H1 (cell line): ENCODE data around the gene MTM1. TPM values are rescaled to one million over a fixed set of nuclear protein-coding genes. Genes with fewer than 3 reads are reported as not detected.

ENCODE experiments used
- CTCF ChIA-PET: fragments of 300-600 bp; sonication (Branson Sonifier 250); formaldehyde crosslinking; loops from one replicate; lab custom pipeline; 2021; ENCODE audit not compliant: partially characterized antibody; lab: Charles Lee
- POLR2A ChIA-PET: fragments of 300-600 bp; sonication (Branson Sonifier 250); formaldehyde crosslinking; loops from one replicate; lab custom pipeline; 2021; ENCODE audit warnings: inconsistent platforms; ENCODE audit not compliant: partially characterized antibody; lab: Charles Lee
- DNase-seq, 2 experiments: peaks; one replicate each; pipeline versions ENCODE4 v3.0.0 to v3.0.0-alpha.2; 2010 to 2022; ENCODE audit warnings: low spot score in 2 of 2, low read depth in 1 of 2, mixed read lengths in 1 of 2
- FAIRE-seq: peaks from 2 replicates; lab custom pipeline; 2011; peaks lifted over from hg19 to GRCh38; lab: Jason Lieb, UNC
- H2AFZ ChIP-seq: 2 replicates; pipeline ENCODE4 v1.8.1; 2012; ENCODE audit warnings: low read length, inconsistent platforms
- H2AK5ac ChIP-seq: 2 replicates; pipeline ENCODE4 v1.6.1; 2013; ENCODE audit warnings: low read depth, low read length
- H2BK120ac ChIP-seq: replicated peaks from 2 replicates; pipeline ENCODE3; 2013; ENCODE audit warnings: low read depth, low read length, inconsistent platforms
- H2BK12ac ChIP-seq: 2 replicates; pipeline ENCODE4 v1.6.1; 2013; ENCODE audit warnings: low read depth, low read length
- H2BK15ac ChIP-seq: 2 replicates; pipeline ENCODE4 v1.6.1; 2013; ENCODE audit warnings: low read length
- H2BK20ac ChIP-seq: 2 replicates; pipeline ENCODE4 v1.6.1; 2013; ENCODE audit warnings: low read length
- H2BK5ac ChIP-seq: 2 replicates; pipeline ENCODE4 v1.6.1; 2013; ENCODE audit warnings: low read depth, low read length
- H3K14ac ChIP-seq: 2 replicates; pipeline ENCODE4 v1.6.1; 2013; ENCODE audit warnings: inconsistent platforms; ENCODE audit not compliant: insufficient read length
- H3K18ac ChIP-seq: 2 replicates; pipeline ENCODE4 v1.6.1; 2013; ENCODE audit warnings: low read length; ENCODE audit errors: extremely low read depth
- H3K23ac ChIP-seq: 2 replicates; pipeline ENCODE4 v1.6.1; 2013; ENCODE audit warnings: inconsistent platforms; ENCODE audit not compliant: insufficient read length
- H3K23me2 ChIP-seq: 2 replicates; pipeline ENCODE4 v1.6.1; 2013; ENCODE audit warnings: low read depth, low read length
- H3K27ac ChIP-seq: 2 replicates; pipeline ENCODE4 v1.6.1; 2011; ENCODE audit warnings: low read depth, low read length, inconsistent platforms
- H3K27me3 ChIP-seq, 4 experiments: replicated peaks in 1 of 4; 1 replicate in 1 of 4; 2 replicates in 3 of 4; pipeline versions ENCODE4 v1.6.1 to v1.8.1; 2011 to 2013; ENCODE audit warnings: low read length in 3 of 4, mild to moderate bottlenecking in 3 of 4, inconsistent platforms in 2 of 4, mixed read lengths in 2 of 4, moderate library complexity in 1 of 4; ENCODE audit not compliant: control insufficient read depth in 3 of 4, insufficient read depth in 3 of 4; ENCODE audit errors: extremely low read depth in 1 of 4
- H3K36me3 ChIP-seq, 4 experiments: 2 replicates each; pipeline versions ENCODE4 v1.6.1 to v1.8.1; 2011 to 2013; ENCODE audit warnings: mild to moderate bottlenecking in 4 of 4, low read length in 3 of 4, moderate library complexity in 2 of 4, control low read depth in 1 of 4, inconsistent platforms in 1 of 4; ENCODE audit not compliant: insufficient read depth in 4 of 4, control insufficient read depth in 2 of 4
- H3K4ac ChIP-seq: replicated peaks from 2 replicates; pipeline ENCODE3; 2013; ENCODE audit warnings: low read length, low read depth, mixed read lengths, inconsistent platforms; ENCODE audit not compliant: insufficient read length
- H3K4me1 ChIP-seq, 4 experiments: replicated peaks in 1 of 4; 1 replicate in 1 of 4; 2 replicates in 3 of 4; pipeline versions ENCODE4 v1.6.1 to v1.8.1; 2011 to 2013; ENCODE audit warnings: low read length in 3 of 4, inconsistent platforms in 2 of 4, mixed read lengths in 1 of 4; ENCODE audit not compliant: insufficient read depth in 4 of 4, control insufficient read depth in 3 of 4
- H3K4me2 ChIP-seq, 2 experiments: 2 replicates each; pipeline versions ENCODE4 v1.6.1 to v1.8.1; 2011 to 2013; ENCODE audit warnings: low read depth in 2 of 2, low read length in 2 of 2, control low read depth in 1 of 2, inconsistent platforms in 1 of 2, mild to moderate bottlenecking in 1 of 2; ENCODE audit not compliant: insufficient read depth in 1 of 2
- H3K4me3 ChIP-seq, 4 experiments: fragments of 200-600, 300-600 bp in 1 of 4; sonication (generic), shearing (Covaris generic), sonication (Bioruptor Twin) in 1 of 4; 2 replicates each; pipeline versions ENCODE4 v1.5.1 to v1.8.1; 2011 to 2016; ENCODE audit warnings: low read length in 4 of 4, low read depth in 3 of 4, control low read depth in 2 of 4, inconsistent platforms in 2 of 4, mild to moderate bottlenecking in 2 of 4, mixed read lengths in 1 of 4, moderate library complexity in 1 of 4; ENCODE audit not compliant: insufficient read depth in 2 of 4; ENCODE audit errors: extremely low read depth in 1 of 4
- H3K56ac ChIP-seq: replicated peaks from 2 replicates; pipeline ENCODE3; 2013; ENCODE audit warnings: low read depth, mild to moderate bottlenecking, mixed read lengths, low read length, inconsistent platforms; ENCODE audit not compliant: insufficient read length
- H3K79me1 ChIP-seq: 2 replicates; pipeline ENCODE4 v1.6.1; 2013; ENCODE audit warnings: low read depth, low read length, control low read depth
- H3K79me2 ChIP-seq, 2 experiments: 2 replicates each; pipeline versions ENCODE4 v1.6.1 to v1.8.1; 2012 to 2013; ENCODE audit warnings: low read length in 2 of 2, mild to moderate bottlenecking in 2 of 2, inconsistent platforms in 1 of 2; ENCODE audit not compliant: insufficient read depth in 2 of 2, control insufficient read depth in 1 of 2
- H3K9ac ChIP-seq, 4 experiments: replicated peaks in 1 of 4; 1 replicate in 1 of 4; 2 replicates in 3 of 4; pipeline versions ENCODE4 v1.6.1 to v1.8.1; 2011 to 2013; ENCODE audit warnings: low read depth in 3 of 4, low read length in 3 of 4, control low read depth in 2 of 4, mild to moderate bottlenecking in 2 of 4, moderate library complexity in 2 of 4, inconsistent platforms in 1 of 4; ENCODE audit errors: extremely low read depth in 1 of 4
- H3K9me3 ChIP-seq, 2 experiments: 2 replicates each; pipeline versions ENCODE4 v1.6.1 to v1.8.1; 2012 to 2013; ENCODE audit warnings: mild to moderate bottlenecking in 2 of 2, moderate library complexity in 2 of 2, control low read depth in 1 of 2, inconsistent platforms in 1 of 2, low read depth in 1 of 2, low read length in 1 of 2, mixed read lengths in 1 of 2; ENCODE audit not compliant: insufficient read depth in 2 of 2
- H4K20me1 ChIP-seq, 2 experiments: replicated peaks in 1 of 2; 2 replicates each; pipeline versions ENCODE3 to v1.8.1; 2011 to 2013; ENCODE audit warnings: inconsistent platforms in 2 of 2, low read length in 2 of 2, mild to moderate bottlenecking in 1 of 2; ENCODE audit not compliant: insufficient read depth in 2 of 2, control insufficient read depth in 1 of 2
- H4K5ac ChIP-seq: 2 replicates; pipeline ENCODE4 v1.6.1; 2013; ENCODE audit warnings: low read length, low read depth, mixed read lengths, inconsistent platforms; ENCODE audit not compliant: insufficient read length
- H4K8ac ChIP-seq: 2 replicates; pipeline ENCODE4 v1.8.0; 2013; ENCODE audit warnings: mild to moderate bottlenecking, moderate library complexity, low read length, inconsistent platforms; ENCODE audit not compliant: insufficient read depth; ENCODE audit errors: extremely low read depth
- H4K91ac ChIP-seq: replicated peaks from 2 replicates; pipeline ENCODE3; 2013; ENCODE audit warnings: low read length, mixed read lengths, inconsistent platforms; ENCODE audit not compliant: insufficient read length
- CBX8 ChIP-seq: fragments of 300-800, 300-1000 bp; sonication (generic); IDR thresholded peaks from 2 replicates; pipeline ENCODE4 v1.7.1; 2016; ENCODE audit warnings: low read depth, low read length, borderline replicate concordance
- FOSL1 ChIP-seq: IDR thresholded peaks from 2 replicates; pipeline ENCODE4 v1.6.1; 2011; ENCODE audit warnings: mild to moderate bottlenecking, low read depth, low read length, moderate library complexity; ENCODE audit not compliant: insufficient read depth
- POU5F1 ChIP-seq: IDR thresholded peaks from 2 replicates; pipeline ENCODE4 v1.6.1; 2011; ENCODE audit warnings: low read depth, mild to moderate bottlenecking, low read length, moderate library complexity
- RNF2 ChIP-seq: fragments of 200-900, 300-1000 bp; sonication (generic); IDR thresholded peaks from 2 replicates; pipeline ENCODE4 v1.7.1; 2016; ENCODE audit warnings: borderline replicate concordance, low read depth, mild to moderate bottlenecking, antibody characterized with exemption, low read length; ENCODE audit not compliant: poor library complexity, severe bottlenecking; ENCODE audit errors: missing control alignments
- SAP30 ChIP-seq: fragments of 300-600 bp; sonication (generic); IDR thresholded peaks from 2 replicates; pipeline ENCODE4 v1.7.1; 2012; ENCODE audit warnings: low read length, moderate library complexity, mild to moderate bottlenecking, inconsistent platforms; ENCODE audit not compliant: insufficient read depth, insufficient replicate concordance
- WGBS, 2 experiments: shearing (Covaris generic) in 1 of 2; methylation state at CpG; one replicate each; pipeline versions ENCODE4 v1.1.6 to v1.1.7; 2013 to 2015; ENCODE audit warnings: low lambda C conversion rate in 2 of 2, mixed read lengths in 2 of 2, inconsistent platforms in 1 of 2, low coverage in 1 of 2, missing lambda C conversion rate in 1 of 2; ENCODE audit not compliant: insufficient replicate concordance in 2 of 2, insufficient coverage in 1 of 2, insufficient read length in 1 of 2; ENCODE audit errors: extremely low coverage in 1 of 2, missing lambda C conversion rate in 1 of 2; 5-methylcytosine and 5-hydroxymethylcytosine counted together
- polyA plus RNA-seq, 7 experiments: library from polyadenylated mRNA; depleted of rRNA in 3 of 7; stranded (reverse) in 5 of 7; unstranded in 2 of 7; fragments of >200 nt in 5 of 7; fragments of 200-250 nt in 2 of 7; gene quantifications; 1 replicate in 5 of 7; 2 replicates in 1 of 7; 4 replicates in 1 of 7; pipeline versions ENCODE4 v1.2.1 to v1.2.3, GENCODE V29; 2011 to 2013; ENCODE audit warnings: missing spikeins in 2 of 7, mixed read lengths in 2 of 7
- total RNA-seq: library from RNA; stranded (reverse); fragmentation: NEBNext Ultra II Directional; extraction: Animal tissue kit (Norgen Biotek cat#: 25700); gene quantifications from 2 replicates; pipeline ENCODE4 v1.2.1, GENCODE V29; 2021

MTM1 gene
- total and polyA plus RNA-seq, 2 of the 8 experiments (the other 6 are each of a cell fraction or from before 2014, with no cell fraction given) = 2.3 to 8.4 TPM

GRCh38 chrX:150551963-150552362 lies 16.5 kb upstream of the MTM1 start:
- no peak overlapping the region for H2BK20ac ChIP-seq
- H2AFZ ChIP-seq = no peak overlapping the region
- ChIA-PET CTCF (interaction anchor here (3.3 kb wide), 1 partner anchor 8 kb away, joined by 10 read pairs; no protein-coding TSS in a partner anchor), POLR2A (no interaction called here)
- 77% methylated on average over 3 of the region's 3 CpGs; no CpG with 5 or more reads in 1 of the 2 experiments for WGBS, 2 experiments
- no peak overlapping the region for H3K56ac ChIP-seq
- H4K5ac ChIP-seq = no peak overlapping the region
- H3K4me1 ChIP-seq = peaks cover 0 to 4% (median 2%) of the 10 kb centered on the region in 4 experiments; a peak in 3 of 7 replicates
- H3K9ac ChIP-seq = no peak overlapping the region
- no peak overlapping the region for H4K91ac ChIP-seq
- H2BK120ac ChIP-seq = no peak overlapping the region
- no peak for DNase-seq
- no peaks in the 10 kb centered on the region; the same call in 1 of the 2 replicates for H3K23me2 ChIP-seq
- no peaks in the 10 kb centered on the region for H3K36me3 ChIP-seq
- H3K4me3 ChIP-seq = no peak overlapping the region
- no peaks in the 10 kb centered on the region for H3K79me1 ChIP-seq
- no peaks in the 10 kb centered on the region for H3K79me2 ChIP-seq
- no peak overlapping the region for H3K14ac ChIP-seq
- peaks cover 0 to 32% (median 18%) of the 10 kb centered on the region in 4 experiments; a peak in 6 of 7 replicates for H3K27me3 ChIP-seq
- no peak overlapping the region for H3K18ac ChIP-seq
- H2BK15ac ChIP-seq = no peak overlapping the region
- no peak overlapping the region for H2BK5ac ChIP-seq
- H4K20me1 ChIP-seq = no peaks in the 10 kb centered on the region
- no peak for FAIRE-seq
- no peak overlapping the region for H2AK5ac ChIP-seq
- H3K27ac ChIP-seq = no peak overlapping the region
- H2BK12ac ChIP-seq = no peak overlapping the region
- TF ChIP-seq RNF2 (no peak), POU5F1 (no peak), FOSL1 (no peak), SAP30 (no peak), CBX8 (no peak)
- no peak overlapping the region for H3K4ac ChIP-seq
- H4K8ac ChIP-seq = no peak overlapping the region
- H3K4me2 ChIP-seq = no peak overlapping the region
- no peaks in the 10 kb centered on the region for H3K9me3 ChIP-seq
- H3K23ac ChIP-seq = no peak overlapping the region
